ENCODE results near the gene CMBL. TPM values are rescaled to one million over a fixed set of nuclear protein-coding genes. Genes with fewer than 3 reads are reported as not detected.

CMBL gene
- total RNA-seq, 2 experiments from 2014 or later, result 0.13 TPM; not detected in 1

GRCh38 chr5:10300246-10300645, 7.5 kb downstream of the CMBL start:
- CTCF ChIA-PET (ENCODE audit: unreplicated experiment), result no interaction called here
- intact Hi-C loops (cut with micrococcal nuclease; ENCODE audit: unreplicated experiment), result no loop called here

GRCh38 chr5:10297646-10298204, 10.0 kb downstream of the CMBL start:
- no peaks in the 10 kb centered on the region for H4K20me1 ChIP-seq (ENCODE audit: insufficient read depth, low read length)
- CTCF ChIA-PET (ENCODE audit: unreplicated experiment), result no interaction called here
- POLR2A ChIA-PET, result interaction anchor here (0.7 kb wide), 1 partner anchor 148 kb away, joined by 3 read pairs; no protein-coding TSS in a partner anchor
- no peaks in the 10 kb centered on the region for H3K9me2 ChIP-seq (ENCODE audit: insufficient read depth, low read length)
- no TSS peak for BruUV-seq (replicated peaks)
- no peak overlapping the region for H3K4me2 ChIP-seq (ENCODE audit: low read length)
- no peaks in the 10 kb centered on the region for H3K4me1 ChIP-seq (ENCODE audit: insufficient read depth, low read length, poor library complexity, severe bottlenecking)
- H3K9me3 ChIP-seq (ENCODE audit: low read length), result no peaks in the 10 kb centered on the region
- intact Hi-C loops (cut with micrococcal nuclease; ENCODE audit: unreplicated experiment), result no loop called here
- no peaks in the 10 kb centered on the region for H3K79me2 ChIP-seq (ENCODE audit: insufficient read depth, low read depth, low read length)
- TF ChIP-seq CTCF (conservative IDR thresholded peaks at IDR 0.05; ENCODE audit: low read length) (no peak), EZH2phosphoT487 (IDR thresholded peaks at IDR 0.05; ENCODE audit: borderline replicate concordance, low read depth, low read length) (no peak)
- H3K27ac ChIP-seq (ENCODE audit: low read depth, low read length, poor library complexity, severe bottlenecking), result no peak overlapping the region
- no peak overlapping the region for H3K4me3 ChIP-seq (ENCODE audit: low read depth, low read length, poor library complexity, severe bottlenecking)
- no peaks in the 10 kb centered on the region for H3K36me3 ChIP-seq (ENCODE audit: insufficient read depth, low read length)
- H2AFZ ChIP-seq (ENCODE audit: low read length), result no peak overlapping the region
- DNase-seq (ENCODE audit: low spot score), result no peak

More at GRCh38 chr5:10300246-10300645, 7.5 kb downstream of the CMBL start:
- H2AFZ ChIP-seq (ENCODE audit: low read length), result no peak overlapping the region
- H3K27ac ChIP-seq (ENCODE audit: low read depth, low read length, poor library complexity, severe bottlenecking), result no peak overlapping the region
- H4K20me1 ChIP-seq (ENCODE audit: insufficient read depth, low read length), result no peaks in the 10 kb centered on the region
- no peaks in the 10 kb centered on the region for H3K4me1 ChIP-seq (ENCODE audit: insufficient read depth, low read length, poor library complexity, severe bottlenecking)
- H3K4me2 ChIP-seq (ENCODE audit: low read length), result no peak overlapping the region
- no peak for DNase-seq (ENCODE audit: low spot score)
- H3K9me3 ChIP-seq (ENCODE audit: low read length), result no peaks in the 10 kb centered on the region
- no peaks in the 10 kb centered on the region for H3K36me3 ChIP-seq (ENCODE audit: insufficient read depth, low read length)
- POLR2A ChIA-PET, result no interaction called here
- H3K4me3 ChIP-seq (ENCODE audit: low read depth, low read length, poor library complexity, severe bottlenecking), result no peak overlapping the region
- BruUV-seq (replicated peaks), result no TSS peak
- no peaks in the 10 kb centered on the region for H3K79me2 ChIP-seq (ENCODE audit: insufficient read depth, low read depth, low read length)
- no peak for TF ChIP-seq EZH2phosphoT487 (IDR thresholded peaks at IDR 0.05; ENCODE audit: borderline replicate concordance, low read depth, low read length)
- TF ChIP-seq CTCF (conservative IDR thresholded peaks at IDR 0.05; ENCODE audit: low read length), result no peak
- H3K9me2 ChIP-seq (ENCODE audit: insufficient read depth, low read length), result no peaks in the 10 kb centered on the region

- intact Hi-C loops (cut with micrococcal nuclease; ENCODE audit: unreplicated experiment), result no loop called here
- POLR2A ChIA-PET, result no interaction called here
- no peak overlapping the region for H2AFZ ChIP-seq (ENCODE audit: low read length)
- BruUV-seq (replicated peaks), result no TSS peak
- H3K27ac ChIP-seq (ENCODE audit: low read depth, low read length, poor library complexity, severe bottlenecking), result no peak overlapping the region
- CTCF ChIA-PET (ENCODE audit: unreplicated experiment), result no interaction called here
- H3K79me2 ChIP-seq (ENCODE audit: insufficient read depth, low read depth, low read length), result no peaks in the 10 kb centered on the region
- no peak overlapping the region for H3K4me2 ChIP-seq (ENCODE audit: low read length)
- no peaks in the 10 kb centered on the region for H3K36me3 ChIP-seq (ENCODE audit: insufficient read depth, low read length)
- no peak for DNase-seq (ENCODE audit: low spot score)
- peaks cover 9% of the 10 kb centered on the region for H3K4me1 ChIP-seq (ENCODE audit: insufficient read depth, low read length, poor library complexity, severe bottlenecking)
- H3K9me2 ChIP-seq (ENCODE audit: insufficient read depth, low read length), result no peaks in the 10 kb centered on the region
- TF ChIP-seq EZH2phosphoT487 (IDR thresholded peaks at IDR 0.05; ENCODE audit: borderline replicate concordance, low read depth, low read length) (no peak), CTCF (conservative IDR thresholded peaks at IDR 0.05; ENCODE audit: low read length) (no peak)
- no peaks in the 10 kb centered on the region for H4K20me1 ChIP-seq (ENCODE audit: insufficient read depth, low read length)
- H3K9me3 ChIP-seq (ENCODE audit: low read length), result no peaks in the 10 kb centered on the region
- no peak overlapping the region for H3K4me3 ChIP-seq (ENCODE audit: low read depth, low read length, poor library complexity, severe bottlenecking)
These were observed 11.9 kb downstream of the CMBL start for GRCh38 chr5:10295619-10296326.
